PFSK-1 (cell line): ENCODE data around the gene KSR2.

ENCODE experiments used
- FOXP2 ChIP-seq: optimal IDR thresholded peaks from 2 replicates; pipeline ENCODE3; 2011; ENCODE audit warnings: borderline replicate concordance, control low read depth, inconsistent platforms; ENCODE audit not compliant: insufficient read depth; ENCODE audit errors: extremely low read length, extremely low read depth
- POLR2AphosphoS5 ChIP-seq: IDR thresholded peaks from 2 replicates; pipeline ENCODE4 v1.6.1; 2012; ENCODE audit warnings: low read depth, mild to moderate bottlenecking, control low read depth, low read length, moderate library complexity
- REST ChIP-seq, 2 experiments: IDR thresholded peaks; 2 replicates each; pipeline versions ENCODE4 v1.6.1 to v1.8.0; 2011 to 2012; ENCODE audit warnings: low read depth in 2 of 2, low read length in 2 of 2, control low read depth in 1 of 2, inconsistent platforms in 1 of 2, mild to moderate bottlenecking in 1 of 2, moderate library complexity in 1 of 2; ENCODE audit not compliant: insufficient read depth in 1 of 2
- SIN3A ChIP-seq: IDR thresholded peaks from 2 replicates; pipeline ENCODE4 v1.6.1; 2012; ENCODE audit warnings: mild to moderate bottlenecking, low read length, moderate library complexity, borderline replicate concordance; ENCODE audit not compliant: insufficient read depth
- TAF1 ChIP-seq: IDR thresholded peaks from 2 replicates; pipeline ENCODE4 v1.6.1; 2012; ENCODE audit warnings: low read length, control low read depth, borderline replicate concordance; ENCODE audit not compliant: insufficient read depth

GRCh38 chr12:117882181-117882580, 86.6 kb downstream of the KSR2 start:
- TF ChIP-seq SIN3A (no peak), POLR2AphosphoS5 (no peak), REST (IDR thresholded peaks at IDR 0.05; ENCODE audit: insufficient read depth in 1 of 2, low read depth in 2 of 2, low read length in 2 of 2) (no peak), TAF1 (no peak), FOXP2 (no peak)
